Vagina (tissue), 2 donors: Measurements from ENCODE around the gene TTC28.

ENCODE experiments used
- POLR2A ChIP-seq, 2 donors: fragments of 450-650 bp; IDR thresholded peaks; one replicate each; pipeline ENCODE4 v1.6.1; 2017; ENCODE audit warnings: antibody characterized with exemption in 2 of 2, mild to moderate bottlenecking in 2 of 2, moderate library complexity in 2 of 2
- POLR2AphosphoS5 ChIP-seq, 2 donors: sonication (generic); formaldehyde crosslinking; IDR thresholded peaks; one replicate each; pipeline ENCODE4 v1.9.0; 2017; ENCODE audit warnings: antibody characterized with exemption in 2 of 2, mild to moderate bottlenecking in 2 of 2, low read depth in 1 of 2; ENCODE audit not compliant: insufficient read depth in 1 of 2
- TF ChIP-seq, protein P1 (sequence below), 3 experiments: fragments of 450-650 bp in 2 of 3; fragments of 200-600 bp in 1 of 3; sonication (generic) in 1 of 3; IDR thresholded peaks; one replicate each; pipeline ENCODE4 v1.5.1; 2017 to 2019; ENCODE audit warnings: antibody characterized with exemption in 3 of 3, mild to moderate bottlenecking in 2 of 3, moderate library complexity in 2 of 3

- TF ChIP-seq, protein P1, sequence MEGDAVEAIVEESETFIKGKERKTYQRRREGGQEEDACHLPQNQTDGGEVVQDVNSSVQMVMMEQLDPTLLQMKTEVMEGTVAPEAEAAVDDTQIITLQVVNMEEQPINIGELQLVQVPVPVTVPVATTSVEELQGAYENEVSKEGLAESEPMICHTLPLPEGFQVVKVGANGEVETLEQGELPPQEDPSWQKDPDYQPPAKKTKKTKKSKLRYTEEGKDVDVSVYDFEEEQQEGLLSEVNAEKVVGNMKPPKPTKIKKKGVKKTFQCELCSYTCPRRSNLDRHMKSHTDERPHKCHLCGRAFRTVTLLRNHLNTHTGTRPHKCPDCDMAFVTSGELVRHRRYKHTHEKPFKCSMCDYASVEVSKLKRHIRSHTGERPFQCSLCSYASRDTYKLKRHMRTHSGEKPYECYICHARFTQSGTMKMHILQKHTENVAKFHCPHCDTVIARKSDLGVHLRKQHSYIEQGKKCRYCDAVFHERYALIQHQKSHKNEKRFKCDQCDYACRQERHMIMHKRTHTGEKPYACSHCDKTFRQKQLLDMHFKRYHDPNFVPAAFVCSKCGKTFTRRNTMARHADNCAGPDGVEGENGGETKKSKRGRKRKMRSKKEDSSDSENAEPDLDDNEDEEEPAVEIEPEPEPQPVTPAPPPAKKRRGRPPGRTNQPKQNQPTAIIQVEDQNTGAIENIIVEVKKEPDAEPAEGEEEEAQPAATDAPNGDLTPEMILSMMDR (IDR thresholded peaks at IDR 0.05), result no peak
- TF ChIP-seq POLR2A (IDR thresholded peaks at IDR 0.05), result no peak
- no peak for TF ChIP-seq POLR2AphosphoS5 (IDR thresholded peaks at IDR 0.05; ENCODE audit: insufficient read depth in 1 of 2, low read depth in 1 of 2)
Observed at GRCh38 chr22:27978802-27979201, 700.8 kb downstream of the TTC28 start.
